Activated naive CD8-positive, alpha-beta T cell treated with anti-CD3 and anti-CD28 coated beads, Interleukin-2, amount 10 ng/mL, durations not matched to agents 7 days and 5 days (primary cell): ENCODE measurements around the gene FADS2. TPM values are rescaled to one million over a fixed set of nuclear protein-coding genes. Genes with fewer than 3 reads are reported as not detected.

Experiments used
- ATAC-seq: fragments of 150-1000 bp; cut with Tn5 transposase; one replicate; pipeline ENCODE4 v1.10.0; 2021; ENCODE audit warnings: low read depth, moderate library complexity
- POLR2A ChIA-PET: fragments of 350-600 bp; sonication (Branson Sonifier 250); formaldehyde crosslinking; loops from one replicate; lab custom pipeline; 2021; ENCODE audit warnings: antibody characterized with exemption; lab: Charles Lee
- DNase-seq: peaks from one replicate; pipeline ENCODE4 v3.0.0; 2021
- H3K27ac Mint-ChIP-seq: one replicate; pipeline ENCODE4 v1.8.0; 2022; ENCODE audit warnings: mild to moderate bottlenecking, mixed read lengths
- H3K27me3 Mint-ChIP-seq: one replicate; pipeline ENCODE4 v1.8.0; 2022; ENCODE audit warnings: mild to moderate bottlenecking, moderate library complexity, mixed read lengths
- H3K36me3 Mint-ChIP-seq: one replicate; pipeline ENCODE4 v1.8.0; 2021; ENCODE audit warnings: mild to moderate bottlenecking, mixed read lengths
- H3K4me1 Mint-ChIP-seq: one replicate; pipeline ENCODE4 v1.8.0; 2021; ENCODE audit warnings: mixed read lengths
- H3K4me3 Mint-ChIP-seq: one replicate; pipeline ENCODE4 v1.8.0; 2022; ENCODE audit warnings: mild to moderate bottlenecking, moderate library complexity, mixed read lengths
- H3K9me3 Mint-ChIP-seq: one replicate; pipeline ENCODE4 v1.8.0; 2021; ENCODE audit warnings: mixed read lengths
- total RNA-seq, 2 experiments: library from RNA; stranded (reverse); gene quantifications; one replicate each; pipeline ENCODE4 v1.2.3, GENCODE V29; 2021

FADS2 gene
- total RNA-seq, 2 experiments from 2014 or later = 245 to 280 TPM

DNA sequence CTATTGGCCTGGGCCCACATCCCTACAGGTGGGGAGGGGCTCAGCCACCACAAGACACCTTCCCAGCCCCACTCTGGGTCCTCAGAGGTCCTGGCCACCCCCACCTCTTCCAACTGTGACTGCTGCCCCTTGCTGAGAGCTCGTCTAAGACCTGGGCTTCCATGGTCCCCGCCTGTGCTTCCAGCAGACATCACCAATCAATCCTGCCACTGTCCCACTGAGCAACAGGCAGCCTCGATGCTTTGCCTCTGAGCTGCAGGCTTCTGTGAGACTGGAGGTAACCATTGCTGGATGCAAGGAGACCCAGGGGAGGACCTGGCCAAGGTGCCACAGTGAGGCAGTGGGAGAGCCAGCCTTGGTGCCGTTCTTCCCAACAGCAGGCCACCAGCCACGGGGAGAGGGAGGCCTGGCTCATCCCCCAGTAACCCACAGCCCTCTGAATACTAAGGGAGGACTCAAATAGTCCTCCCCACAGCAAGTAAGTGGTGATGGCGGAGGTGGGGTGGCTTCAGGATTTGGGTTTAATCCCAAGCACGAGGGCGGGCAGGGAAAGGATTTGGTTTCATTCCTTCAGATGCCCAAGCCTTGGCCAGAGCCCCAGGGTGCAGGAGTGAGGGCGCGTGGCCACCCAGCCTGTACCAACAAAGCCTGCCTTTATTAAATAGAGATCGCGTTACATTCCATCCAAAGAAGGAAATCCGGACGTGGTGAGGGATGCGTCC is 68.7 kb downstream of the FADS2 start:
- no peak overlapping the region for H3K4me3 Mint-ChIP-seq
- no peak overlapping the region for H3K27ac Mint-ChIP-seq
- ATAC-seq = no peak
- no peaks in the 10 kb centered on the region for H3K36me3 Mint-ChIP-seq
- DNase-seq = no peak
- POLR2A ChIA-PET = interaction anchor here (1.3 kb wide), 1 partner anchor 104 kb away, joined by 3 read pairs; the partner anchor contains the start of genes FEN1 and TMEM258
- peaks cover 7% of the 10 kb centered on the region for H3K4me1 Mint-ChIP-seq
- H3K27me3 Mint-ChIP-seq = peaks cover 5% of the 10 kb centered on the region
- H3K9me3 Mint-ChIP-seq = no peaks in the 10 kb centered on the region

DNA sequence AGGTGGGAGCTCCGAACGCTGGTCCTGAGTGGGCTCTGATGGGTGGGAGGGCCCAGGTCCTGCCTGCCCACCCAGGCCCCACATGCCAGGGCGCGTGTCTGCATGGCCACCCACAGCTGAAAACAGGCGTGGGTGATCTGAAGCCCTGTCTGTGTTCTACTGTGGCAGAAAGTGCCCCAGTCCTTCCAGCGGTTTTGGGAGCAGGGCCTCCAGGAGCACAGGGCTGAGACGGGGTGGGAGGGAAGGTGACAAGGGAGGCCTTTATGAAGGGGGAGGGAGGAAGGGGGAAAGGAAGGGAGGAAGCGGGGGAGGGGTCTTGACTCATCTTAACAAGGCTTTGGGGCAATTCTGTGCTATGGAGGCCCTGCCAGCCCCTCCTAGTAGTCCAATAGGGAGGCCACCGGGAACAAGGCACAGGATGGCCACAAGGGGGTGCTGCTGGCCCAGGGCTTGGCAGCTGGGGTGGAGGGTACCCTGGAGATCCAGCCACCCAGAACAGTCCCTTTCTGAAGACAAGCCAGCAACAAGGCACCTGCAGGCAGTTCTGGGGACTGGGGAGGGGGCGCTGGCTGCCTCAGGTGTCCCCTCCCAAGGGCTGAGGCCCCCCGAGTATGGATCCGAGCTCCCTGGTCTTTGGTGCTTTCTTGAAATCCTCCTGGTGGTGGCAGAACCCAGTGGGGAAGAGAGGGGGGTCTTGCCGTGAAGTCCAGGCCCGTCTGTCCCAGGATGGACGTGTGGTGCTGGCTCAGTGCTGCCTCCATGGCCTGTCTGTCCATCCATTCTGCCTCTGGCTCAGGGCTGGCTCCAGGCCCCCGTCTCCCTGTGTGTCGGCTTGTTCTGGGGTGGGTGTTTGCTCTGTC is 69.5 kb downstream of the FADS2 start:
- no peak overlapping the region for H3K27ac Mint-ChIP-seq
- DNase-seq (peak; percentile 81), ATAC-seq (peak; percentile 55)
- peaks cover 7% of the 10 kb centered on the region for H3K4me1 Mint-ChIP-seq
- H3K9me3 Mint-ChIP-seq = no peaks in the 10 kb centered on the region
- H3K36me3 Mint-ChIP-seq = no peaks in the 10 kb centered on the region
- POLR2A ChIA-PET = interaction anchor here (0.7 to 1.2 kb wide), 2 partner anchors 184 to 210 kb away, joined by 3 to 5 read pairs; no protein-coding TSS in a partner anchor
- no peak overlapping the region for H3K4me3 Mint-ChIP-seq
- no peaks in the 10 kb centered on the region for H3K27me3 Mint-ChIP-seq

DNA sequence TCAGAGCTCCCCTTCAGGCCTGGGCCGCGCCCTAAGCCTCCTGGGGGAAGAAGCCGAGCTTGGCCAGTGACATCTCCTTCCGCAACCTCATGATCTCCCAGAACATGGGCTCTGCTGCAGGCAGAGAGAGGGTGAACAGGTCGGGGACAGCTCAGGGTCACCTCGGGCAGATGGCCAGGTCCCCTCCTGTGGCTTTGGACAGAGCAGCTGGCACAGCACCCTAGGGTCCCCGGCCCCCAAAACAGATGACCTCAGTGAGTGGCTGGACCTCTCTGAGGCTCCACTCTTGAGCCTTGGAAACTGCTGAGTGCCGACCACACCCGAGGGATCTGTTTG is 70.1 kb downstream of the FADS2 start:
- POLR2A ChIA-PET = interaction anchor here (0.7 to 1.2 kb wide), 2 partner anchors 184 to 209 kb away, joined by 3 to 5 read pairs; no protein-coding TSS in a partner anchor
- no peaks in the 10 kb centered on the region for H3K9me3 Mint-ChIP-seq
- H3K27me3 Mint-ChIP-seq = no peaks in the 10 kb centered on the region
- no peak overlapping the region for H3K27ac Mint-ChIP-seq
- H3K4me3 Mint-ChIP-seq = no peak overlapping the region
- no peak for ATAC-seq
- no peaks in the 10 kb centered on the region for H3K36me3 Mint-ChIP-seq
- DNase-seq = no peak
- peaks cover 7% of the 10 kb centered on the region for H3K4me1 Mint-ChIP-seq

DNA sequence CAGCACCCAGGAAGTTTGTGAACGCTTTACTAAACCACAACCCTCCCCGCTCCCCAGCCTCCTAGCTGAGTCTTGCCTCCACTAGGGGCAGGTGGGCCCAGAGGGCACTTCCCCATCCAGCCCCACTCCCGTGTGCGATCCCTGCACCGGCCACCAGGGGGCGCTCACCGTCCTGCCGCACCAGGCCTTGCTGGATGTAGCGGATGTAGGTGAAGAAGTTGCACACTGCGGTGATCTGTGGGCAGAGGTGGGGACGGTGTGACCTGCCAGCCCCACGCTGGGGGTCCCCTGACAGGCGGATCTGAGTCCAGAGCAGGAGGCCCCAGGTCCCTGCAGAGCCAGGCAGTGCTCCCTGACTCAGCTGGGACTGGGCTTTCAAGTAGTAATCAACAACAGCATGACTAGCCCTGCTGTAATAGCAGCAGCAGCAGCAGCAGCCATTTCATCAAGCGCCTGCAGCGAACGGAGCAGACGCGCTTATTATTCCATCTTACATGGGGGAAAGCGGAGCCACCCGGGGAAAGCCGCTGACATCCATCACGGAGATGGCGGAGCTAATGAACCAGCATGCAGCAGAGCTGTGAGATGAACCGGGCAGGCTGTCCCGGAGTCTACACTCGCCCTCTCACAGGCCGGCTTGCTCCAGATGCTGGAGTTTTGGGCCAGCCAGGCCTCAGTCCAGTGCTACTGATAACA is 71.2 kb downstream of the FADS2 start:
- peaks cover 5% of the 10 kb centered on the region for H3K4me1 Mint-ChIP-seq
- POLR2A ChIA-PET = interaction anchor here (1.3 to 1.4 kb wide), 2 partner anchors 183 to 213 kb away, joined by 3 to 5 read pairs; no protein-coding TSS in a partner anchor
- peak overlapping the region; percentile 37 for H3K27ac Mint-ChIP-seq
- DNase-seq (peak; percentile 94), ATAC-seq (peak; percentile 90)
- H3K4me3 Mint-ChIP-seq = no peak overlapping the region
- no peaks in the 10 kb centered on the region for H3K36me3 Mint-ChIP-seq
- no peaks in the 10 kb centered on the region for H3K9me3 Mint-ChIP-seq
- H3K27me3 Mint-ChIP-seq = peaks cover 5% of the 10 kb centered on the region

DNA sequence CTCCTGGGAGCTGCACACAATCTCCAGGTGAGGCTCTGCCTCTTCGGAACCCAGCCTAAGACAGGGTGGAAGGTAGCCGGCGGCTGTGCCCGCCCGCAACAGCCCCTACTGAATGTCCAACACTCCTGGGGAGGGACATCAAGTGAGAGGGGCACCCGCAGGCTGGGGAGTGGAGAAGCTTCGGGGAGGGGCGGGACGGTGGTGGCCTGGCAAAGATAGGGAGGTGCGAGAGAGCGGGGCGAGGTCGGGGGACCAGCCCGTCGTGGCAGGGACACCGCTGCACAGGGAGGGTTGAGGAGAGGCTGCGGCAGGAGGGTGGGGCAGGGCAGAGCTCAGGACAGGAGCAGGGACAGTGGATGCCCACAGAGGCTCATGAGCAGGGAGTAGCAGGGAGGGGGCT is 72.2 kb downstream of the FADS2 start:
- Mint-ChIP-seq H3K4me3 (no peak overlapping the region), H3K36me3 (no peaks in the 10 kb centered on the region)

DNA sequence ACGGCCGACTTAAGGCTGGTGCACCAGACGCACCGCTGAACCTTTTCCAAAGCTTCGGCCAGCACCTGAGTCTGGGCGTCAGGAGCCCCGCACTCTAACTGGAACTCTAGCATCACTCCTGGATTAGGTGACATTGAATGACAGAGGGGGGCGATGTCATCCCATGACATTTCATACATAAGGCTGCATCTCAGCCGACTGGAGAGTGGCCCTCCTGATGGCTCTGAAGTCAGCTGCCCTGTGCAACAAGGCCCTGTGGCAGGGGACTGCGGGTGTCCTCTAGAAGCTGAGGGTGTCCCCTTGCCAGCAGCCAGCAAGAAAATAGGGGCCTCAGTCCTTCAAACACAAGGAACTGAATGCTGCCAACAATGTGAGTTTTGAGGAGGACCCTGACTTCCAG is 73.3 kb downstream of the FADS2 start:
- Mint-ChIP-seq H3K4me3 (no peak overlapping the region), H3K27ac (no peak overlapping the region), H3K36me3 (no peaks in the 10 kb centered on the region), H3K4me1 (peaks cover 5% of the 10 kb centered on the region), H3K9me3 (no peaks in the 10 kb centered on the region), H3K27me3 (peaks cover 5% of the 10 kb centered on the region)
- ATAC-seq (no peak), DNase-seq (no peak)
- POLR2A ChIA-PET = no interaction called here

More for the DNA sequence above, 72.2 kb downstream of the FADS2 start:
- Mint-ChIP-seq H3K27ac (no peak overlapping the region), H3K27me3 (peaks cover 5% of the 10 kb centered on the region), H3K4me1 (peaks cover 5% of the 10 kb centered on the region), H3K9me3 (no peaks in the 10 kb centered on the region)
- POLR2A ChIA-PET = no interaction called here
- no peak for DNase-seq
- ATAC-seq = no peak

DNA sequence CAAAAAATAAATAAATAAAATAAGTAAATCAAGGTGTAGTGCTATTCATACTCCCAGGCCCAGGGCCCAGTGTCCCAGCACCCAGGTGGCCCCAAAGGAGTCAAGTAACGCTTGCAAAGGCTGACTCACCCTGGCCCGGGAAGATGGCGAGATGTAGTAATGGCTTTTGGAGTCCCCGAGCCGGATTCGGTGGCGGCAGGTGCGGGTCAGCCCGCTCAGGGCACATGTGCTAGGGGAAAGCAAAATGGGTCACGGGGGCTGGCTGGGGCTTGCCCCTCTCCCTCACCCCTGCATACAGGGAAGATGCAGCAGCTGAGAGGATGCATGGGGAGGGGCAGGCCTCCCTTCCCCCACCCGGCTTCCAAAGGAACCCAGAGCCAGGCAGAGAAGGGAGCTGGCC is 74.2 kb downstream of the FADS2 start:
- Mint-ChIP-seq H3K4me1 (peaks cover 5% of the 10 kb centered on the region), H3K4me3 (no peak overlapping the region), H3K36me3 (no peaks in the 10 kb centered on the region), H3K27ac (no peak overlapping the region), H3K27me3 (peaks cover 5% of the 10 kb centered on the region), H3K9me3 (no peaks in the 10 kb centered on the region)
- DNase-seq (no peak), ATAC-seq (no peak)
- POLR2A ChIA-PET = no interaction called here

DNA sequence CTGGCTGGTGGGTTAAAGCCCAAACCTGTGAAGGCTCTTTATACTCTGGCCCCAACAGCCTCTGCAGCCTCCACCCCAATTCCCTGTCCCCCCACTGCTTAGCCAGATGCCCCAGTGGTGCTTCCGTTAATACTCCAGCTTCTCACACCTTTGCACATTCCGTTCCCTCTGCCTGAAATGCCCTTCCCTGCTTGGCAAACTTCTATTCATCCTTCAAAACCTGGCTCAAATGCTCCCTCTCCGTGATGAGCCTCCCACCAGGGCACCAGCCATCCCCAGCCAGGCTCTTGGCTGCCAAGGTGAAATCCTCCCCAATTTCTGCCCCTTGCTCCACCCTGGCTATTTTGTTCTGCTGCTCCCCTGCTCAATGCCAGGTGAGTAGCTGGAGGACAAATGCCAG is 75.7 kb downstream of the FADS2 start:
- no peak for ATAC-seq
- Mint-ChIP-seq H3K27me3 (peaks cover 5% of the 10 kb centered on the region), H3K36me3 (no peaks in the 10 kb centered on the region), H3K9me3 (no peaks in the 10 kb centered on the region), H3K4me3 (no peak overlapping the region), H3K27ac (no peak overlapping the region), H3K4me1 (peaks cover 4% of the 10 kb centered on the region)
- POLR2A ChIA-PET = interaction anchor here (0.9 kb wide), 1 partner anchor 44 kb away, joined by 3 read pairs; no protein-coding TSS in a partner anchor
- DNase-seq = no peak

DNA sequence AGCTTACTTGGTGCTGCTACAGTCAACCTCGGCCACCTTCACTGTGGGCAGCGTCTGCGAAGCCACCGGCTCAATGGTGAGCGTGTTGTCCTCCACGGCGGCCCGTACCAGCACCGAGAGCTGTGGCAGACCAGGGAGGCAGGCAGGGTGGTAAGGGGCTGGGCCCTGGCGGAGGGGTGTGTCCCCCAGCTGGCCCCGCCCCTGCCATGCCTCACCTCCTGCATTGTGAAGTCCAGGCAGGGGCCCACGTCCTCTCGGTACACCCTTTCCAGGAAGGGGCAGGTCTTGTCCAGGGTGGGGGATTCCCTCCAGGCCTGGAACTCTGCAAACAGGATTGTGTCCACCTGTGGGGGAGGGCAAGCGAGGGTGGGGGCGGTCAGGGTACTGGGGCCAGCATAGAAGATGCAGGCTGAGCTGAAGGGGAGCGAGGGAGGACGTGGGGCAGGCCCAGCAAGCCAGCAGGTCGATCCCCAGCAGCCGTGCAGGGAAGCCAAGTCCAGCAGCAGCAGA is 76.5 kb downstream of the FADS2 start:
- no peaks in the 10 kb centered on the region for H3K36me3 Mint-ChIP-seq
- DNase-seq = no peak
- H3K4me1 Mint-ChIP-seq = no peaks in the 10 kb centered on the region
- peaks cover 5% of the 10 kb centered on the region for H3K27me3 Mint-ChIP-seq
- no peaks in the 10 kb centered on the region for H3K9me3 Mint-ChIP-seq
- no peak for ATAC-seq
- no peak overlapping the region for H3K27ac Mint-ChIP-seq
- POLR2A ChIA-PET = no interaction called here
- no peak overlapping the region for H3K4me3 Mint-ChIP-seq

DNA sequence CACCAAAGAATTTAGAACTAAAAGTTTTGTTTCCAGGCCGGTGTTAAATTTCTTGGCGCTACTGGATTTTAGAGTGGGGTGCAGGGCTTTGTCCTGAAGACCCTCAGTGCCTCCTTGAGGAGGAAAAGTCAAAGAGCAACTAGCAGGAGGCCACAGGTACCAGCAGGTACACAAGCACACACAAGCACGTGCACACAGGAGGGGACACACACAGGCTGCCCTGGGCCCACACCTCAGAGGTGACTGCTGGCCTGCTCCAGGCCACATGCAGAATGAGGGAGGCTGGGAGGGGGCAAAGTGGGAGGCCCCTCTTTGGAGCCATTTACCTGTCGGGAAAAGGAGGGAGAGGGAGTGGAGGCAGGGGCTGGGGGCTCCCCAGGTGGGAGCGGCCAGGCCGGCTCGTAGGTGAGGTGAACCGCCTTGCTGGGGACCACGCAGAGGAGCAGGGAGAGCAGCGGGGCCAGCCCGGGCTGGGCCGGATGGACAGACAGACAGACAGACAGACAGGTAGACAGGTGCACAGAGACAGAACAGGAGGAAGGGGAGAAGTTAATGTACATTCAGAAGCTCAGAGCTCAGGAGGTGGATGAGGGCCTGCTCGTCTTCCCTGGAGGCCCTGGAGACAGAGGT is 77.1 kb downstream of the FADS2 start:
- no peak overlapping the region for H3K4me3 Mint-ChIP-seq
- DNase-seq = no peak
- no peak for ATAC-seq
- peaks cover 5% of the 10 kb centered on the region for H3K27me3 Mint-ChIP-seq
- POLR2A ChIA-PET = no interaction called here
- no peaks in the 10 kb centered on the region for H3K36me3 Mint-ChIP-seq
- no peak overlapping the region for H3K27ac Mint-ChIP-seq
- H3K4me1 Mint-ChIP-seq = no peaks in the 10 kb centered on the region
- no peaks in the 10 kb centered on the region for H3K9me3 Mint-ChIP-seq

DNA sequence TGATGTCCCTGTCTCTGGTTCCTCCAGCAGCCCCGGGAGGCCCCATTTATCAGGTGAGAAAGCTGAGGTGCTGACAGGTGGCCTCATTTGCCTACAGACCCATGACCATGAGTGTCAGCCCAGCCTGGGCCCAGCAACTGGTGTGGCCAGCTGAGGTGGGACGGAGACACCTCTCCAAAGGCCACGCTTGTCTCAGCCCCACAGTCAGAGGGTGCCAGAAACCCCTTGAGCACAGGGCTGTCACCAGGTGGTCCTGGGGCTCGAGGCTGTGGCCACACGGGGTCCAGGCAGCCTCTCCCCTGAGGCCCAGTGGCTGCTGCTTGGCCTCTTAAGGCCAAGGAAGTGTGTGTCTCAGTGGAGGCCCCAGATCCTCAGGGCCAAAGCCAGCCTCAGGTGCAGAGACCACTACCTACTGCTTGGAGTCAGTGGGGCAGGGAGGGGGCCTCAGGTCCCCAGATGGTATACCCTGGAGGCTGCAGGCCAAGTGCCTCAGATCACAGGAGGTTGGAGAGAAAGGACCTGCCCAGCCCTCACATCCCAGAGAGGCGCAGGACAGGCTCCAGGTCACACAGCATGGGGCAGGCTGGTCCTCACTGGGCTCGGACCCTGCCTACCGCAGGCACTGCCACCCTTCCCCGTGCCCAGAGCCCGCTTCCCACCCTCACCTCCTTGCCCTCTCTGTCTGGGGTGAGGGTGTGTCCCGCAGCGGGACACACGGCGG is 77.9 kb downstream of the FADS2 start:
- H3K27me3 Mint-ChIP-seq = peaks cover 5% of the 10 kb centered on the region
- POLR2A ChIA-PET = no interaction called here
- H3K4me1 Mint-ChIP-seq = no peaks in the 10 kb centered on the region
- DNase-seq (no peak), ATAC-seq (peak; percentile 13)
- no peak overlapping the region for H3K27ac Mint-ChIP-seq
- H3K36me3 Mint-ChIP-seq = no peaks in the 10 kb centered on the region
- H3K4me3 Mint-ChIP-seq = no peak overlapping the region
- no peaks in the 10 kb centered on the region for H3K9me3 Mint-ChIP-seq

DNA sequence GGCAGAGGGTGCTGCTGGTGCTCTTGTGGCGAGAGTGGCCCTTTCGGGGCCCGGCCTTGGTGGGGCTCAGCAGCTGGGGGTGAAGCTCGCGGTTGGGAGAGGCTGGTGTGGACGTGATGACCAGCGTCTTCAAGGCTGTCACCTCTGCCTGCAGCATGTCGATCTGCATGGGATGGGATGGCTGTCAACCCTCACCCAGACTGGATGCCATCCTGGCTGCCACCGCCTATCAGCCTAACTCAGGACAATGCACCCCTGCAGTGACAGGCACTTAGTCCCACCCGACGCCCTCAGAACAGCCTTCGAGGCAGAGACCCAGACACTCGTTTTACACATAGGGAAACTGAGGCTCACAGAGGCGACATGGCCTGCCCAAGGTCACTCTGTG is 78.4 kb downstream of the FADS2 start:
- POLR2A ChIA-PET = no interaction called here
- H3K4me3 Mint-ChIP-seq = no peak overlapping the region
- H3K27me3 Mint-ChIP-seq = peaks cover 5% of the 10 kb centered on the region
- ATAC-seq (no peak), DNase-seq (no peak)
- no peaks in the 10 kb centered on the region for H3K4me1 Mint-ChIP-seq
- H3K9me3 Mint-ChIP-seq = no peaks in the 10 kb centered on the region
- H3K36me3 Mint-ChIP-seq = no peaks in the 10 kb centered on the region
- no peak overlapping the region for H3K27ac Mint-ChIP-seq
